B cell (primary cell): ENCODE results near the gene TMEFF1. TPM values are rescaled to one million over a fixed set of nuclear protein-coding genes. Genes with fewer than 3 reads are reported as not detected.
A peak's percentile ranks its signal among the peaks of the same experiment; 100 is the strongest.

Experiments
- ATAC-seq: fragments of 200-7000 bp; cut with Tn5 transposase; one replicate; pipeline ENCODE4 v1.10.0; 2021; ENCODE audit warnings: low read depth, mild to moderate bottlenecking, moderate number of reproducible peaks, moderate library complexity
- CTCF ChIA-PET: fragments of 350-600 bp; sonication (Branson Sonifier 250); formaldehyde crosslinking; loops from one replicate; lab custom pipeline; 2021; ENCODE audit warnings: antibody characterized with exemption, inconsistent platforms; lab: Charles Lee
- POLR2A ChIA-PET: fragments of 350-600 bp; sonication (Branson Sonifier 250); formaldehyde crosslinking; loops from one replicate; lab custom pipeline; 2021; ENCODE audit warnings: antibody characterized with exemption; lab: Charles Lee
- DNase-seq: peaks from one replicate; pipeline ENCODE4 v3.0.0; 2013
- H2AFZ ChIP-seq: 2 replicates; pipeline ENCODE4 v1.6.1; 2012; ENCODE audit warnings: mild to moderate bottlenecking, low read depth, low read length; ENCODE audit not compliant: insufficient read depth, poor library complexity, severe bottlenecking
- H3K27ac ChIP-seq, 2 donors: 1 replicate in 1 of 2; 2 replicates in 1 of 2; pipeline ENCODE4 v1.5.1; 2012 to 2013; ENCODE audit warnings: low read length in 2 of 2, mild to moderate bottlenecking in 2 of 2, moderate library complexity in 1 of 2
- H3K27me3 ChIP-seq, 4 experiments: fragments of 200-600 bp in 1 of 4; sonication (generic) in 1 of 4; replicated peaks in 1 of 4; 1 replicate in 2 of 4; 2 replicates in 2 of 4; pipeline versions ENCODE4 v1.6.1 to v1.7.0; 2013 to 2016; ENCODE audit warnings: low read length in 3 of 4, mild to moderate bottlenecking in 2 of 4, mixed read lengths in 1 of 4, moderate library complexity in 1 of 4; ENCODE audit not compliant: insufficient read depth in 4 of 4, control insufficient read depth in 3 of 4; ENCODE audit errors: control extremely low read depth in 1 of 4
- H3K36me3 ChIP-seq, 2 experiments: replicated peaks in 1 of 2; 1 replicate in 1 of 2; 2 replicates in 1 of 2; pipeline versions ENCODE4 v1.6.1 to v1.7.1; 2013; ENCODE audit warnings: low read length in 1 of 2; ENCODE audit not compliant: insufficient read depth in 2 of 2, control insufficient read depth in 1 of 2; ENCODE audit errors: control extremely low read depth in 1 of 2, extremely low read depth in 1 of 2
- H3K4me1 ChIP-seq, 2 donors: fragments of 200-600 bp in 1 of 2; sonication (generic) in 1 of 2; 1 replicate in 1 of 2; 2 replicates in 1 of 2; pipeline versions ENCODE4 v1.5.1 to v1.6.1; 2013 to 2017; ENCODE audit warnings: low read length in 2 of 2; ENCODE audit not compliant: control insufficient read depth in 2 of 2, insufficient read depth in 2 of 2
- H3K4me2 ChIP-seq: replicated peaks from 2 replicates; pipeline ENCODE3; 2012; ENCODE audit warnings: mild to moderate bottlenecking, low read depth, low read length; ENCODE audit not compliant: poor library complexity, severe bottlenecking
- H3K4me3 ChIP-seq, 5 experiments: fragments of 200-600 bp in 1 of 5; sonication (generic) in 1 of 5; 1 replicate in 3 of 5; 2 replicates in 2 of 5; pipeline versions ENCODE4 v1.5.1 to v1.7.0; 2011 to 2016; ENCODE audit warnings: low read length in 4 of 5, mild to moderate bottlenecking in 4 of 5, low read depth in 2 of 5, control low read depth in 1 of 5, moderate library complexity in 1 of 5; ENCODE audit not compliant: insufficient read depth in 1 of 5; ENCODE audit errors: control extremely low read depth in 1 of 5, extremely low read depth in 1 of 5
- H3K79me2 ChIP-seq: fragments of 200-600 bp; sonication (generic); one replicate; pipeline ENCODE4 v1.6.0; 2016; ENCODE audit warnings: low read length; ENCODE audit not compliant: control insufficient read depth, insufficient read depth
- H3K9ac ChIP-seq: fragments of 200-600 bp; sonication (generic); 2 replicates; pipeline ENCODE4 v1.6.1; 2017; ENCODE audit warnings: mild to moderate bottlenecking, low read length, moderate library complexity
- H3K9me3 ChIP-seq, 3 donors: one replicate each; pipeline versions ENCODE4 v1.6.1 to v1.7.1; 2013; ENCODE audit warnings: low read length in 2 of 3; ENCODE audit not compliant: control insufficient read depth in 2 of 3, insufficient read depth in 1 of 3; ENCODE audit errors: control extremely low read depth in 1 of 3
- H4K20me1 ChIP-seq: 2 replicates; pipeline ENCODE4 v1.6.0; 2012; ENCODE audit warnings: mild to moderate bottlenecking, low read length; ENCODE audit not compliant: insufficient read depth, control insufficient read depth, poor library complexity, severe bottlenecking
- H3K27ac Mint-ChIP-seq: one replicate; pipeline ENCODE4 v1.8.0; 2021; ENCODE audit warnings: mixed read lengths
- H3K27me3 Mint-ChIP-seq: one replicate; pipeline ENCODE4 v1.8.0; 2021; ENCODE audit warnings: mixed read lengths
- H3K4me1 Mint-ChIP-seq: one replicate; pipeline ENCODE4 v1.8.0; 2021; ENCODE audit warnings: mixed read lengths
- H3K4me3 Mint-ChIP-seq: one replicate; pipeline ENCODE4 v1.8.0; 2021; ENCODE audit warnings: mixed read lengths
- H3K9me3 Mint-ChIP-seq: one replicate; pipeline ENCODE4 v1.8.0; 2022; ENCODE audit warnings: mixed read lengths; ENCODE audit not compliant: insufficient read depth
- EZH2 ChIP-seq: IDR thresholded peaks from 2 replicates; pipeline ENCODE4 v1.6.1; 2012; ENCODE audit warnings: borderline replicate concordance, low read depth, mild to moderate bottlenecking, moderate library complexity, low read length; ENCODE audit not compliant: insufficient read depth, poor library complexity, severe bottlenecking
- WGBS: methylation state at CpG from one replicate; pipeline ENCODE4 v1.1.5; 2013; ENCODE audit warnings: missing lambda C conversion rate; ENCODE audit not compliant: insufficient coverage; 5-methylcytosine and 5-hydroxymethylcytosine counted together
- intact Hi-C: fragments of 100-400 bp; cut with micrococcal nuclease; formaldehyde crosslinking; loops from one replicate; pipeline ENCODE4 v1.10.0; 2022
- polyA plus RNA-seq: library from polyadenylated mRNA; depleted of rRNA; stranded (reverse); fragments of >200 nt; gene quantifications from 2 replicates; pipeline ENCODE4 v1.2.3, GENCODE V29; 2012
- total RNA-seq, 2 donors: library from RNA; stranded (reverse); fragments of 120-200 nt in 1 of 2; gene quantifications; 1 replicate in 1 of 2; 2 replicates in 1 of 2; pipeline versions ENCODE4 v1.2.3 to v1.2.4, GENCODE V29; 2013 to 2022
- TF ChIP-seq, protein P1 (sequence below): fragments of 200-600 bp; IDR thresholded peaks from one replicate; pipeline ENCODE4 v1.8.0; 2022; ENCODE audit warnings: antibody characterized with exemption, mild to moderate bottlenecking

Gene TMEFF1
- total and polyA plus RNA-seq, 2 donors (not counting 1 experiment from before 2014, with no cell fraction given): not detected

DNA sequence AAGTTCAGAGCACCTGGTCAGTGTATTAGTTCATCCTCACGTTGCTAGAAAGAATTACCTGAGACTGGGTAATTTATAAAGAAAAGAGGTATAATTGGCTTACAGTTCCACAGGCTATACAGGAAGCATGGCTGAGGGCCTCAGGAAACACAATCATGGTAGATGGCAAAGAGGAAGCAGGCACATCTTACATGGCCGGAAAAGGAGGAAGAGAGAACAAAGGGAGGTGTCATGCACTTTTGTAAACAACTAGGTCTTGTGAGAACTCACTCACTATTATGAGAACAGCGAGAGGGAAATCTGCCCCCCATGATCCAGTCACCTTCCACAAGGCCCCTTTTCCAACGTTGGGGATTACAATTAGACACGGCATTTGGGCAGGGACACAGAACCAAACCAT, 76.1 kb downstream of the TMEFF1 start:
- Histone ChIP-seq H3K9me3 (peaks cover 7 to 23% (median 17%) of the 10 kb centered on the region in 3 donors), H3K36me3 (no peaks in the 10 kb centered on the region), H3K4me1 (peaks cover 4 to 9% of the 10 kb centered on the region in 2 donors), H3K27ac (peak overlapping the region in 1 of 2 donors; percentile 58), H3K79me2 (no peaks in the 10 kb centered on the region), H4K20me1 (no peaks in the 10 kb centered on the region), H2AFZ (peak overlapping the region; percentile 5), H3K9ac (no peak overlapping the region), H3K4me2 (no peak overlapping the region), H3K27me3 (no peaks in the 10 kb centered on the region), H3K4me3 (no peak overlapping the region)
- TF ChIP-seq, protein P1, sequence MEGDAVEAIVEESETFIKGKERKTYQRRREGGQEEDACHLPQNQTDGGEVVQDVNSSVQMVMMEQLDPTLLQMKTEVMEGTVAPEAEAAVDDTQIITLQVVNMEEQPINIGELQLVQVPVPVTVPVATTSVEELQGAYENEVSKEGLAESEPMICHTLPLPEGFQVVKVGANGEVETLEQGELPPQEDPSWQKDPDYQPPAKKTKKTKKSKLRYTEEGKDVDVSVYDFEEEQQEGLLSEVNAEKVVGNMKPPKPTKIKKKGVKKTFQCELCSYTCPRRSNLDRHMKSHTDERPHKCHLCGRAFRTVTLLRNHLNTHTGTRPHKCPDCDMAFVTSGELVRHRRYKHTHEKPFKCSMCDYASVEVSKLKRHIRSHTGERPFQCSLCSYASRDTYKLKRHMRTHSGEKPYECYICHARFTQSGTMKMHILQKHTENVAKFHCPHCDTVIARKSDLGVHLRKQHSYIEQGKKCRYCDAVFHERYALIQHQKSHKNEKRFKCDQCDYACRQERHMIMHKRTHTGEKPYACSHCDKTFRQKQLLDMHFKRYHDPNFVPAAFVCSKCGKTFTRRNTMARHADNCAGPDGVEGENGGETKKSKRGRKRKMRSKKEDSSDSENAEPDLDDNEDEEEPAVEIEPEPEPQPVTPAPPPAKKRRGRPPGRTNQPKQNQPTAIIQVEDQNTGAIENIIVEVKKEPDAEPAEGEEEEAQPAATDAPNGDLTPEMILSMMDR: no peak
- no peak for TF ChIP-seq EZH2
- H3K4me3 Mint-ChIP-seq: no peak overlapping the region
- peak; percentile 4 for DNase-seq
- WGBS: 21% methylated on average over 2 of the region's 5 CpGs
- ATAC-seq: no peak
- no peaks in the 10 kb centered on the region for H3K27me3 Mint-ChIP-seq
- ChIA-PET CTCF (no interaction called here), POLR2A (no interaction called here)
- peaks cover 11% of the 10 kb centered on the region for H3K4me1 Mint-ChIP-seq
- intact Hi-C loops: no loop called here
- no peak overlapping the region for H3K27ac Mint-ChIP-seq
- peaks cover 24% of the 10 kb centered on the region for H3K9me3 Mint-ChIP-seq

DNA sequence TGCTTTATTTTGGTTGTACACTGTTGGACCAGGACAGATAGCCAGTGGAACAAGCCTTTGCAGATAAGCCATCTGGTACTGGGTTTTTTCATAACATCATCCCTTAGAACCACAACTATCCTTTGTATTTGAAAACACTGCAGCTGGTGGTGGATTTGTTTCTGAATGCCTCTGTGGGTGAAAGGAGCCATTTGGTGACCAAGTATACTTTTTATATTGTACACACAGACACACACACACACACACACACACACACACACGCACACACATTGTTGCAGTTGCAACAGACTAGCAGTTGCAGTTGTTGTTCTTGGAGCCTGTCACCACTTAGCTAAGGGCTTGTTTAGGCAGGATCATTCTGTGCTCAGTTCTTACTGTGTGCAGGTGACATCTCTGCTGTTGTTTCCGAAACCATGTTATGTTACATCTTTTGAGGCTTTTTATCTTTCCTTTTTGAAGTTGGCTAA, 82.0 kb downstream of the TMEFF1 start:
- no peaks in the 10 kb centered on the region for H3K27me3 Mint-ChIP-seq
- no peak overlapping the region for H3K4me2 ChIP-seq
- ChIA-PET CTCF (interaction anchor here (1.5 kb wide), 1 partner anchor 14 kb away, joined by 3 read pairs; no protein-coding TSS in a partner anchor), POLR2A (no interaction called here)
- no peak overlapping the region for H3K27ac ChIP-seq
- H3K4me3 Mint-ChIP-seq: no peak overlapping the region
- H2AFZ ChIP-seq: no peak overlapping the region
- H3K4me3 ChIP-seq: no peak overlapping the region
- H3K27me3 ChIP-seq: no peaks in the 10 kb centered on the region
- no peaks in the 10 kb centered on the region for H3K36me3 ChIP-seq
- no peak for TF ChIP-seq EZH2
- TF ChIP-seq, protein P1: no peak
- H3K9ac ChIP-seq: no peak overlapping the region
- ATAC-seq (no peak), DNase-seq (no peak)
- no peaks in the 10 kb centered on the region for H3K4me1 Mint-ChIP-seq
- no peak overlapping the region for H3K27ac Mint-ChIP-seq
- 33% methylated on average over 1 of the region's 2 CpGs for WGBS
- no peaks in the 10 kb centered on the region for H3K79me2 ChIP-seq
- intact Hi-C loops: no loop called here
- no peaks in the 10 kb centered on the region for H3K9me3 ChIP-seq
- H3K4me1 ChIP-seq: no peaks in the 10 kb centered on the region
- H4K20me1 ChIP-seq: no peaks in the 10 kb centered on the region
- peaks cover 6% of the 10 kb centered on the region for H3K9me3 Mint-ChIP-seq
